K562 (cell line): Measurements from ENCODE around the gene TRIM44. TPM values are rescaled to one million over a fixed set of nuclear protein-coding genes. Genes with fewer than 3 reads are reported as not detected.
A peak's percentile ranks its signal among the peaks of the same experiment; 100 is the strongest.

Experiments used
- ATAC-seq: fragments of 200-7000 bp; cut with Tn5 transposase; 3 replicates; pipeline ENCODE4 v1.9.1; 2020; ENCODE audit warnings: moderate library complexity
- BruUV-seq: library from RNA; stranded (reverse); fragments of 400-500 nt; replicated peaks from 2 replicates; lab custom pipeline; 2021; lab: Mats Ljungman, UMichigan
- CTCF ChIA-PET: fragments of 300-600 bp; formaldehyde crosslinking; extraction: SDS; loops from one replicate; lab custom pipeline; 2021; ENCODE audit warnings: low intra/inter-chr PET ratio; lab: Yijun Ruan, JAX
- POLR2A ChIA-PET: fragments of 300-600, 350-650 bp; sonication (Branson Sonifier 250); formaldehyde crosslinking; extraction: SDS; loops from one replicate; lab custom pipeline; 2021; ENCODE audit warnings: antibody characterized with exemption, inconsistent platforms; lab: Yijun Ruan, JAX
- DNase-seq, 4 experiments: peaks; one replicate each; pipeline versions ENCODE4 v3.0.0 to v3.0.0-alpha.2; 2011 to 2018; ENCODE audit warnings: low spot score in 3 of 4, mixed read lengths in 3 of 4; ENCODE audit errors: extremely low read depth in 1 of 4
- FAIRE-seq: peaks from 2 replicates; lab custom pipeline; 2011; peaks lifted over from hg19 to GRCh38; lab: Jason Lieb, UNC
- H2AFZ ChIP-seq: 2 replicates; pipeline ENCODE4 v1.6.0; 2011; ENCODE audit warnings: low read depth, low read length, control low read depth, inconsistent platforms
- H3K27ac ChIP-seq: fragments of 200-600 bp; 3 replicates; pipeline ENCODE4 v1.8.0; 2011; ENCODE audit warnings: low read depth, mild to moderate bottlenecking, control low read depth, inconsistent platforms, low read length, moderate library complexity, mixed read lengths; ENCODE audit errors: extremely low read depth
- H3K27me3 ChIP-seq, 2 experiments: fragments of 300-600 bp in 1 of 2; 2 replicates in 1 of 2; 3 replicates in 1 of 2; pipeline versions ENCODE4 v1.6.0 to v1.8.0; 2011; ENCODE audit warnings: inconsistent platforms in 2 of 2, low read length in 2 of 2, mild to moderate bottlenecking in 1 of 2, mixed read lengths in 1 of 2, moderate library complexity in 1 of 2; ENCODE audit not compliant: control insufficient read depth in 2 of 2, insufficient read depth in 2 of 2
- H3K36me3 ChIP-seq: fragments of 300-600 bp; 3 replicates; pipeline ENCODE4 v1.8.0; 2011; ENCODE audit warnings: mild to moderate bottlenecking, low read length, inconsistent platforms; ENCODE audit not compliant: control insufficient read depth, insufficient read depth
- H3K4me1 ChIP-seq, 2 experiments: fragments of 200-600 bp in 1 of 2; replicated peaks in 1 of 2; 2 replicates in 1 of 2; 3 replicates in 1 of 2; pipeline versions ENCODE4 v1.5.1 to v1.8.0; 2011; ENCODE audit warnings: inconsistent platforms in 2 of 2, low read length in 2 of 2, mild to moderate bottlenecking in 1 of 2, mixed read lengths in 1 of 2, moderate library complexity in 1 of 2; ENCODE audit not compliant: control insufficient read depth in 2 of 2, insufficient read depth in 2 of 2
- H3K4me2 ChIP-seq: 2 replicates; pipeline ENCODE4 v1.6.1; 2011; ENCODE audit warnings: low read length, control low read depth, inconsistent platforms, mixed read lengths; ENCODE audit not compliant: insufficient read depth
- H3K4me3 ChIP-seq: fragments of 200-600 bp; sonication (generic), shearing (Covaris generic); 2 replicates; pipeline ENCODE4 v1.5.1; 2016; ENCODE audit warnings: control low read depth, inconsistent platforms
- H3K79me2 ChIP-seq: fragments of 200-600 bp; 3 replicates; pipeline ENCODE4 v1.8.0; 2011; ENCODE audit warnings: low read length, inconsistent platforms; ENCODE audit not compliant: control insufficient read depth, insufficient read depth
- H3K9ac ChIP-seq, 2 experiments: 2 replicates each; pipeline versions ENCODE4 v1.6.0 to v1.6.1; 2011; ENCODE audit warnings: low read depth in 2 of 2, low read length in 2 of 2, control low read depth in 1 of 2, inconsistent platforms in 1 of 2, mild to moderate bottlenecking in 1 of 2, mixed read lengths in 1 of 2; ENCODE audit not compliant: insufficient read depth in 1 of 2
- H3K9me1 ChIP-seq: one replicate; pipeline ENCODE4 v1.6.0; 2011; ENCODE audit warnings: inconsistent platforms, mild to moderate bottlenecking, low read length, moderate library complexity; ENCODE audit not compliant: control insufficient read depth, insufficient read depth
- H3K9me3 ChIP-seq: replicated peaks from 2 replicates; pipeline ENCODE4 v1.5.1; 2011; ENCODE audit warnings: low read depth, low read length, inconsistent platforms; ENCODE audit not compliant: control insufficient read depth, insufficient read depth
- H4K20me1 ChIP-seq: replicated peaks from 2 replicates; pipeline ENCODE4 v1.6.1; 2011; ENCODE audit warnings: low read length, inconsistent platforms, mixed read lengths; ENCODE audit not compliant: control insufficient read depth, insufficient read depth
- CEBPZ ChIP-seq: fragments of 150-350 bp; IDR thresholded peaks from 2 replicates; pipeline ENCODE4 v1.6.1; 2014; ENCODE audit warnings: low read depth, mild to moderate bottlenecking, low read length, borderline replicate concordance
- FOXK2 ChIP-seq, 2 experiments: fragments of 450-650 bp; IDR thresholded peaks in 1 of 2; conservative IDR thresholded peaks in 1 of 2; 2 replicates each; pipeline ENCODE4 v1.6.1; 2016; ENCODE audit warnings: low read depth in 2 of 2, mild to moderate bottlenecking in 1 of 2
- GABPA ChIP-seq: fragments of 200-800 bp; sonication (Bioruptor generic); conservative IDR thresholded peaks from 2 replicates; pipeline ENCODE4 v1.6.1; 2016; ENCODE audit warnings: low read depth, missing genetic modification characterization, missing compliant biosample characterization
- HOXB6 ChIP-seq: fragments of 250-450 bp; sonication (Bioruptor Pico); IDR thresholded peaks from 2 replicates; pipeline ENCODE4 v1.5.1; 2022; ENCODE audit warnings: mild to moderate bottlenecking, borderline replicate concordance
- NR2F6 ChIP-seq: fragments of 450-650 bp; formaldehyde crosslinking; IDR thresholded peaks from 2 replicates; pipeline ENCODE4 v1.4.0; 2020; ENCODE audit warnings: mild to moderate bottlenecking
- POLR2G ChIP-seq: fragments of 200-400 bp; formaldehyde crosslinking; IDR thresholded peaks from 2 replicates; pipeline ENCODE4 v1.6.1; 2017; ENCODE audit warnings: low read depth, mild to moderate bottlenecking, antibody characterized with exemption, low read length, moderate library complexity
- RCOR1 ChIP-seq, 2 experiments: IDR thresholded peaks; 2 replicates each; pipeline ENCODE4 v1.6.1; 2012; ENCODE audit warnings: low read depth in 2 of 2, low read length in 2 of 2, borderline replicate concordance in 1 of 2, improper control_type of control experiment in 1 of 2
- SNIP1 ChIP-seq: fragments of 450-650 bp; IDR thresholded peaks from 2 replicates; pipeline ENCODE4 v1.7.1; 2017; ENCODE audit warnings: low read depth, mild to moderate bottlenecking
- U2AF1 ChIP-seq: fragments of 200-400 bp; formaldehyde crosslinking; optimal IDR thresholded peaks from 2 replicates; pipeline ENCODE3; 2017; ENCODE audit warnings: mild to moderate bottlenecking, low read depth, low read length, moderate library complexity
- ZNF23 ChIP-seq: fragments of 250-450 bp; sonication (Bioruptor Pico); IDR thresholded peaks from 2 replicates; pipeline ENCODE4 v1.4.0; 2020; ENCODE audit warnings: mild to moderate bottlenecking
- ZNF253 ChIP-seq: fragments of 250-450 bp; sonication (Bioruptor Pico); conservative IDR thresholded peaks from 2 replicates; pipeline ENCODE4 v1.6.1; 2021; ENCODE audit warnings: mild to moderate bottlenecking
- ZNF436 ChIP-seq: fragments of 250-450, 450-650 bp; sonication (Bioruptor Pico); formaldehyde crosslinking; IDR thresholded peaks from 2 replicates; pipeline ENCODE4 v1.7.0; 2020; ENCODE audit warnings: mild to moderate bottlenecking
- WGBS: fragments of 100-300 bp; shearing (Covaris generic); methylation state at CpG from one replicate; pipeline ENCODE4 v1.1.6; 2016; ENCODE audit warnings: low coverage, mixed read lengths; ENCODE audit not compliant: insufficient coverage; ENCODE audit errors: missing lambda C conversion rate; 5-methylcytosine and 5-hydroxymethylcytosine counted together
- in situ Hi-C: fragments of 300-500 bp; cut with MboI; formaldehyde crosslinking; loops from 4 replicates; pipeline ENCODE4 v1.15.0; 2018; ENCODE audit warnings: inconsistent platforms, mixed read lengths
- intact Hi-C: fragments of 100-400 bp; cut with micrococcal nuclease; formaldehyde crosslinking; loops from 2 replicates; pipeline ENCODE4 v1.14.2; 2022
- polyA plus RNA-seq, 8 experiments: library from polyadenylated mRNA; depleted of rRNA in 4 of 8; stranded (reverse) in 5 of 8; unstranded in 3 of 8; fragments of >200 nt; fragmentation: Nextera tagmentation in 2 of 8; fragmentation: Illumina TruSeq in 1 of 8; extraction: Ambion mirVana in 2 of 8; extraction: Trizol in 1 of 8; gene quantifications; 2 replicates each; pipeline versions ENCODE4 v1.2.1 to v1.2.3, GENCODE V29; 2011 to 2014; ENCODE audit warnings: inconsistent platforms in 1 of 8, missing spikeins in 1 of 8
- total RNA-seq, 7 experiments: library from RNA; depleted of rRNA in 6 of 7; stranded (reverse); fragments of >200 nt in 6 of 7; fragmentation: Illumina TruSeq in 2 of 7; extraction: Trizol in 2 of 7; gene quantifications; 2 replicates each; pipeline versions ENCODE4 v1.2.1 to v1.2.3, GENCODE V29; 2011 to 2021; ENCODE audit warnings: low replicate concordance in 1 of 7

The TRIM44 gene
- total and polyA plus RNA-seq, 9 of the 15 experiments (the other 6 are each of a cell fraction or from before 2014, with no cell fraction given): 8.3 to 105 (median 37.2) TPM

- TF ChIP-seq CEBPZ (no peak), NR2F6 (CRISPR knock-in tag) (no peak), POLR2G (no peak), ZNF253 (CRISPR knock-in tag) (no peak), U2AF1 (no peak), ZNF23 (no peak), FOXK2 (conservative IDR thresholded peaks at IDR 0.05 in 1 of 2, IDR thresholded peaks at IDR 0.05 in 1 of 2; ENCODE audit: low read depth in 2 of 2) (no peak)
- TF ChIP-seq, all 486 proteins: peak for 0
Observed at GRCh38 chr11:35650006-35650405, 12.6 kb upstream of the TRIM44 start (continued).

GRCh38 chr11:35650467-35650866 lies 12.1 kb upstream of the TRIM44 start:
- DNase-seq: no peak
- Histone ChIP-seq H3K36me3 (no peaks in the 10 kb centered on the region), H3K9me3 (no peaks in the 10 kb centered on the region), H3K27ac (no peak overlapping the region), H3K27me3 (peaks cover 0 to 2% of the 10 kb centered on the region in 2 experiments; a peak in 3 of 5 replicates), H3K4me2 (peak overlapping the region; percentile 19; the same call in 1 of the 2 replicates), H3K4me1 (no peaks in the 10 kb centered on the region), H3K79me2 (no peaks in the 10 kb centered on the region), H3K4me3 (no peak overlapping the region), H2AFZ (0 out of 2 replicates have a peak overlapping the region, but pooled peaks have one; percentile 19), H3K9ac (no peak overlapping the region), H3K9me1 (no peaks in the 10 kb centered on the region), H4K20me1 (no peaks in the 10 kb centered on the region)
- ATAC-seq: no peak
- 27% methylated on average over 4 of the region's 4 CpGs for WGBS
- POLR2A ChIA-PET: no interaction called here
- intact Hi-C loops: no loop called here
- in situ Hi-C loops: no loop called here
- BruUV-seq: no TSS peak
- CTCF ChIA-PET: no interaction called here
- no peak for FAIRE-seq
- no peak for TF ChIP-seq HOXB6
- no peak for TF ChIP-seq RCOR1 (IDR thresholded peaks at IDR 0.05; ENCODE audit: borderline replicate concordance in 1 of 2, low read depth in 2 of 2, low read length in 2 of 2)
- peak; percentile 69 for TF ChIP-seq GABPA (tag)
- TF ChIP-seq SNIP1: no peak
- TF ChIP-seq ZNF436 (CRISPR knock-in tag): no peak
